AG04450 (cell line): Measurements from ENCODE around the gene LSM3. TPM values are rescaled to one million over a fixed set of nuclear protein-coding genes. Genes with fewer than 3 reads are reported as not detected.
A peak's percentile ranks its signal among the peaks of the same experiment; 100 is the strongest.

ENCODE experiments used
- CTCF ChIA-PET: fragments of 300-600, 350-600 bp; formaldehyde crosslinking; extraction: SDS; loops from one replicate; lab custom pipeline; 2022; ENCODE audit warnings: antibody characterized with exemption, inconsistent platforms; lab: Charles Lee
- POLR2A ChIA-PET: fragments of 350-600 bp; formaldehyde crosslinking; extraction: SDS; loops from one replicate; lab custom pipeline; 2021; ENCODE audit warnings: antibody characterized with exemption, inconsistent platforms; lab: Yijun Ruan, JAX
- DNase-seq: peaks from one replicate; pipeline ENCODE4 v3.0.0-alpha.2; 2011; ENCODE audit warnings: low read depth, low spot score
- H3K27ac ChIP-seq: one replicate; pipeline ENCODE4 v1.5.1; 2012; ENCODE audit warnings: low read depth, low read length, control low read depth
- H3K27me3 ChIP-seq: one replicate; pipeline ENCODE4 v1.6.0; 2012; ENCODE audit warnings: low read length; ENCODE audit not compliant: control insufficient read depth, insufficient read depth
- H3K4me3 ChIP-seq: 2 replicates; pipeline ENCODE4 v1.5.1; 2011; ENCODE audit warnings: mild to moderate bottlenecking, low read depth, low read length, control low read depth
- H3K9me3 ChIP-seq: 2 replicates; pipeline ENCODE4 v1.5.1; 2012; ENCODE audit warnings: low read length; ENCODE audit not compliant: control insufficient read depth, insufficient read depth
- polyA plus RNA-seq: library from polyadenylated mRNA; depleted of rRNA; stranded (reverse); fragments of >200 nt; gene quantifications from 2 replicates; pipeline ENCODE4 v1.2.3, GENCODE V29; 2011
- TF ChIP-seq, protein P1 (sequence below): IDR thresholded peaks from 2 replicates; pipeline ENCODE4 v1.5.1; 2011; ENCODE audit warnings: low read depth, low read length, control low read depth, inconsistent platforms

The LSM3 gene
- polyA plus RNA-seq, 1 experiment, result 11.9 TPM

DNA sequence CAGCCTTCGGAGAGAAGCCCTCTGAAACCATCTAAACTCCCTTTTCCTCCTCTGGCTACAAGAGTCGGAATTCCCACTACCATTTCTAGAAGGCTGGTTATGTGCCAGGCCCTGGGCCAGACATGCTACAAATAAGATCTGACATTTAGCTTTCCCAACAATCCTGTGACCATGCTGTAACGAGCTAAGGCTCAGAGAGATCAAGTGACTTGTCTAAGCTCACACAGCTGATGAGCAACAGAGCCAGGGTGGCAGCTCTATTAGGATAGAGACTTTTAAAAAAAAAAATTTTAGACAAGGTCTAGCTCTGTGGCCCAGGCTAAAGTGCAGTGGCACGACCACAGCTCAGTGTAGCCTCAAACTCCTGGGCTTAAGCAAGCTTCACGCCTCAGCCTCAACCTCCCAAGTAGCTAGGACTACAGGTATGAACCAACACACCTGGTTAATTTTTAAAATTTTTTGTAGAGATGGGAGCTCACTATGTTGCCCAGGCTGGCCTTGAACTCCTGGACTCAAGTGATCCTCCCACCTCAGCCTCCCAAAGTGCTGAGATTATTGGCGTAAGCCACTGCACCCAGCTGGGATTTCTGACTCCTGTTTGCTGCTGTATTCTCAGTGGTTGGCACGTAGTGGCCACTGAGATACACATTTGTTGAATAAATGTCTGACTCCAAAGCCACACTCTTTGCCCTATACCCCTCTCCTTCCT, 34.6 kb downstream of the LSM3 start:
- Histone ChIP-seq H3K9me3 (no peaks in the 10 kb centered on the region; the same call in 1 of the 2 replicates), H3K27me3 (no peaks in the 10 kb centered on the region), H3K27ac (no peak overlapping the region), H3K4me3 (no peak overlapping the region)
- POLR2A ChIA-PET, result interaction anchor here (2.1 to 4.1 kb wide), 2 partner anchors 19 to 35 kb away, joined by 4 to 19 read pairs; partner anchors contain the start of genes LSM3 and XPC
- CTCF ChIA-PET, result interaction anchor here (1.1 to 4.6 kb wide), 3 partner anchors 10 to 249 kb away, joined by 4 to 29 read pairs (median 20); no protein-coding TSS in a partner anchor
- no peak for DNase-seq
- TF ChIP-seq, protein P1, sequence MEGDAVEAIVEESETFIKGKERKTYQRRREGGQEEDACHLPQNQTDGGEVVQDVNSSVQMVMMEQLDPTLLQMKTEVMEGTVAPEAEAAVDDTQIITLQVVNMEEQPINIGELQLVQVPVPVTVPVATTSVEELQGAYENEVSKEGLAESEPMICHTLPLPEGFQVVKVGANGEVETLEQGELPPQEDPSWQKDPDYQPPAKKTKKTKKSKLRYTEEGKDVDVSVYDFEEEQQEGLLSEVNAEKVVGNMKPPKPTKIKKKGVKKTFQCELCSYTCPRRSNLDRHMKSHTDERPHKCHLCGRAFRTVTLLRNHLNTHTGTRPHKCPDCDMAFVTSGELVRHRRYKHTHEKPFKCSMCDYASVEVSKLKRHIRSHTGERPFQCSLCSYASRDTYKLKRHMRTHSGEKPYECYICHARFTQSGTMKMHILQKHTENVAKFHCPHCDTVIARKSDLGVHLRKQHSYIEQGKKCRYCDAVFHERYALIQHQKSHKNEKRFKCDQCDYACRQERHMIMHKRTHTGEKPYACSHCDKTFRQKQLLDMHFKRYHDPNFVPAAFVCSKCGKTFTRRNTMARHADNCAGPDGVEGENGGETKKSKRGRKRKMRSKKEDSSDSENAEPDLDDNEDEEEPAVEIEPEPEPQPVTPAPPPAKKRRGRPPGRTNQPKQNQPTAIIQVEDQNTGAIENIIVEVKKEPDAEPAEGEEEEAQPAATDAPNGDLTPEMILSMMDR, result no peak

DNA sequence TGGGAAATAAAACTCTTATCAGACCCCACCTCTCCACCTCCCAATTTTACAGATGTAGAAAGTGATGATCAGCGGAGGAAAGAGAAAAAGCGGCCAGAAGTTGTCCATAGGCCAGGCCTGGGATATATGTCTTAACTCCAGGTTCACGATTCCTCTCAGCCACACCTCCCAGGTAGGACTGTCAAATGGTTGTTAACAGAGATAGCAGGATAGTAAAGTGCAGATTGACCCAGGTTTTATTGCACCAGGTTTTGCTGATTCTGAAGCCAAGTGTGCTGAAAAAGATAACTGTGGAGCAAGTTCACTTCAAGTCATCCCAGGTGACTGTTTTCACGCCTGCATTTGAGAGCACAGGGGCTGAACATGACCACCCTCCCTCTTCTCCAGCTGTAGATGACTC, 36.1 kb downstream of the LSM3 start:
- ChIA-PET POLR2A (no interaction called here), CTCF (interaction anchor here (3.4 kb wide), 1 partner anchor 11 kb away, joined by 29 read pairs; no protein-coding TSS in a partner anchor)
- TF ChIP-seq, protein P1, result no peak
- Histone ChIP-seq H3K27me3 (no peaks in the 10 kb centered on the region), H3K9me3 (no peaks in the 10 kb centered on the region; the same call in 1 of the 2 replicates), H3K27ac (no peak overlapping the region), H3K4me3 (no peak overlapping the region)
- no peak for DNase-seq

DNA sequence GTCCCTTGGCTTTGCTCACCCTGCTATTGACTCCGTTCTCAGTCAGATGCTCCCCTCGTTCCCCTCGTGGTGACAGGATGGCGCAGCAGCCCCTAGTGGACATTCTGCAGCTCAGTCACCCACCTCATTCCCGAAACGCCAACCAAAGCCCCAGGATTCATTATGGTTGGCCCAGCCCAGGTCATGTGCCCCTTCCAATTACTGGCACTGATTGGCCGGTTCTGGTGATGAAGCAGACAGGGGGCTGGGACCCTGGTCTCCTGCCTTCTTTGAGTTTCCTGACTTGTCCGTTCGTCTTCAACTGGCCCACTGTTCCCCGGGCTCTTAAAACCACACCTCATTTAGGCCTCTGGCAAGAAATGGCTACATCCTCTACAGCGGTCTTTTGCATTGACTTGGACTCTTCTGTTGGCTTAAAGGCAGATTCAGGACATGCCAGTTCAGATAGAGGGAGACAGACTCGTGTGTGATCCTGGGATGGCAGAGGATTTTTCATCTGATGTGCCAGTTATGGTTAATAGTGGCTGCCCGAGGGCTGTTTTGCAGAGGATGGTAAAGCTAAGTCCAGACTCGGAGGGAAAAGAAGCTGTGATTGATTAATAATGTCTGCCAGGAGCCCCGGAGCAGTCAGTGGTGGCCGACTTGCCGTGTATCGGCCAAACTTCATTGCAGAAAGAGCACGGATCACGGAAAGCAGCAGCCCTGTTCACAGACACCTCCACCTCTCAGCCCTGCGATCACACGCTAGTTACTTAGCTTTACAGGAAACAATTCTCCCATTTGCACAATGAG, 37.8 kb downstream of the LSM3 start:
- ChIA-PET POLR2A (no interaction called here), CTCF (interaction anchor here (1.2 to 6.0 kb wide), 2 partner anchors 13 to 14 kb away, joined by 3 to 42 read pairs; no protein-coding TSS in a partner anchor)
- Histone ChIP-seq H3K9me3 (no peaks in the 10 kb centered on the region; the same call in 1 of the 2 replicates), H3K27ac (no peak overlapping the region), H3K4me3 (no peak overlapping the region), H3K27me3 (no peaks in the 10 kb centered on the region)
- TF ChIP-seq, protein P1, result peak; percentile 20; the same call in 1 of the 2 replicates
- DNase-seq, result no peak

DNA sequence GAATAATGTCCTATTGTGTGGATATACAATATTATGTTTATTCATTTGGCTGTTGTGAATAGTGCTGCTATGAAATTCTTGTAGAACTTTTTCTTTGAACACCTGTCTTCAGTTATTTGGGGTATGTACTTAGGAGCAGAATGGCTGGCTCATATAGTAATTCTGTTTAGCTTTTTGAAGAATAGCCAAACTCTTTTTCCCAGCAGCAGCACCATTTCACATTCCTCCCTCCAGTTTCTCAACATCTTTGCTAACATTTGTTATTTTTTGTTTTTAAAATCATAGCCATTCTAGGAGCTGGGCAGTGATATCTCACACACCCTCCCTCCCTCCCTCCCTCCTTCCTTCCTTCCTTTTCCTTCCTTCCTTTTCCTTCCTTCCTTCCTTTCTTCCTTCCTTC, 39.7 kb downstream of the LSM3 start:
- DNase-seq, result no peak
- H3K4me3 ChIP-seq, result no peak overlapping the region
- TF ChIP-seq, protein P1, result no peak
- H3K27ac ChIP-seq, result no peak overlapping the region
- no peaks in the 10 kb centered on the region for H3K27me3 ChIP-seq
- POLR2A ChIA-PET, result interaction anchor here (0.9 kb wide), 1 partner anchor 40 kb away, joined by 4 read pairs; the partner anchor contains the start of genes LSM3 and XPC
- CTCF ChIA-PET, result interaction anchor here (1.2 to 6.0 kb wide), 2 partner anchors 12 to 15 kb away, joined by 3 to 42 read pairs; no protein-coding TSS in a partner anchor
- H3K9me3 ChIP-seq, result no peaks in the 10 kb centered on the region; the same call in 1 of the 2 replicates
